ENCODE data around the gene PRKG1.

Gene PRKG1

GRCh38 chr10:52143338-52143737 lies 1069.1 kb downstream of the PRKG1 start:
- Histone ChIP-seq H3K36me3 (replicated peaks; ENCODE audit: low read depth, low read length) (no peaks in the 10 kb centered on the region), H3K4me3 (ENCODE audit: low read length) (no peak overlapping the region), H2AFZ (ENCODE audit: low read depth, low read length) (no peak overlapping the region), H3K9ac (ENCODE audit: low read length) (no peak overlapping the region), H3K4me2 (ENCODE audit: low read length) (no peak overlapping the region), H3K4me1 (ENCODE audit: low read length) (no peaks in the 10 kb centered on the region), H3K79me2 (ENCODE audit: low read length) (no peaks in the 10 kb centered on the region), H4K20me1 (ENCODE audit: insufficient read depth, low read length) (no peaks in the 10 kb centered on the region), H3K27me3 (ENCODE audit: low read depth, low read length) (no peaks in the 10 kb centered on the region), H3K27ac (ENCODE audit: low read length) (no peak overlapping the region), H3K9me3 (ENCODE audit: insufficient read depth, low read length) (no peaks in the 10 kb centered on the region)
- TF ChIP-seq EZH2phosphoT487 (IDR thresholded peaks at IDR 0.05; ENCODE audit: low read depth) (no peak), CTCF (IDR thresholded peaks at IDR 0.05; ENCODE audit: low read depth, low read length) (no peak)

- no peak overlapping the region for H3K4me3 ChIP-seq (ENCODE audit: low read length)
- no peak for TF ChIP-seq EZH2phosphoT487 (IDR thresholded peaks at IDR 0.05; ENCODE audit: low read depth)
- TF ChIP-seq CTCF (IDR thresholded peaks at IDR 0.05; ENCODE audit: low read depth, low read length): no peak
Observed at GRCh38 chr10:52145636-52146035, 1071.3 kb downstream of the PRKG1 start.

GRCh38 chr10:52146766-52147165 lies 1072.5 kb downstream of the PRKG1 start:
- Histone ChIP-seq H3K4me1 (ENCODE audit: low read length) (no peaks in the 10 kb centered on the region), H2AFZ (ENCODE audit: low read depth, low read length) (no peak overlapping the region), H4K20me1 (ENCODE audit: insufficient read depth, low read length) (no peaks in the 10 kb centered on the region), H3K79me2 (ENCODE audit: low read length) (no peaks in the 10 kb centered on the region), H3K9me3 (ENCODE audit: insufficient read depth, low read length) (no peaks in the 10 kb centered on the region), H3K27ac (ENCODE audit: low read length) (no peak overlapping the region), H3K4me2 (ENCODE audit: low read length) (no peak overlapping the region), H3K4me3 (ENCODE audit: low read length) (no peak overlapping the region), H3K27me3 (ENCODE audit: low read depth, low read length) (no peaks in the 10 kb centered on the region), H3K9ac (ENCODE audit: low read length) (no peak overlapping the region), H3K36me3 (replicated peaks; ENCODE audit: low read depth, low read length) (no peaks in the 10 kb centered on the region)
- no peak for TF ChIP-seq EZH2phosphoT487 (IDR thresholded peaks at IDR 0.05; ENCODE audit: low read depth)
- no peak for TF ChIP-seq CTCF (IDR thresholded peaks at IDR 0.05; ENCODE audit: low read depth, low read length)

More at GRCh38 chr10:52145636-52146035, 1071.3 kb downstream of the PRKG1 start:
- no peaks in the 10 kb centered on the region for H3K4me1 ChIP-seq (ENCODE audit: low read length)
- no peak overlapping the region for H3K27ac ChIP-seq (ENCODE audit: low read length)
- H3K27me3 ChIP-seq (ENCODE audit: low read depth, low read length): no peaks in the 10 kb centered on the region
- H2AFZ ChIP-seq (ENCODE audit: low read depth, low read length): no peak overlapping the region
- no peak overlapping the region for H3K9ac ChIP-seq (ENCODE audit: low read length)
- no peaks in the 10 kb centered on the region for H3K36me3 ChIP-seq (replicated peaks; ENCODE audit: low read depth, low read length)
- H3K9me3 ChIP-seq (ENCODE audit: insufficient read depth, low read length): no peaks in the 10 kb centered on the region
- no peaks in the 10 kb centered on the region for H3K79me2 ChIP-seq (ENCODE audit: low read length)
- no peaks in the 10 kb centered on the region for H4K20me1 ChIP-seq (ENCODE audit: insufficient read depth, low read length)
- H3K4me2 ChIP-seq (ENCODE audit: low read length): no peak overlapping the region

- H3K36me3 ChIP-seq (replicated peaks; ENCODE audit: low read depth, low read length): no peaks in the 10 kb centered on the region
- no peak overlapping the region for H3K9ac ChIP-seq (ENCODE audit: low read length)
- H3K4me3 ChIP-seq (ENCODE audit: low read length): no peak overlapping the region
- no peaks in the 10 kb centered on the region for H3K4me1 ChIP-seq (ENCODE audit: low read length)
- no peaks in the 10 kb centered on the region for H4K20me1 ChIP-seq (ENCODE audit: insufficient read depth, low read length)
- H3K9me3 ChIP-seq (ENCODE audit: insufficient read depth, low read length): no peaks in the 10 kb centered on the region
- no peak overlapping the region for H3K27ac ChIP-seq (ENCODE audit: low read length)
- H3K27me3 ChIP-seq (ENCODE audit: low read depth, low read length): no peaks in the 10 kb centered on the region
- TF ChIP-seq CTCF (IDR thresholded peaks at IDR 0.05; ENCODE audit: low read depth, low read length) (no peak), EZH2phosphoT487 (IDR thresholded peaks at IDR 0.05; ENCODE audit: low read depth) (no peak)
- H3K4me2 ChIP-seq (ENCODE audit: low read length): no peak overlapping the region
- H3K79me2 ChIP-seq (ENCODE audit: low read length): no peaks in the 10 kb centered on the region
- no peak overlapping the region for H2AFZ ChIP-seq (ENCODE audit: low read depth, low read length)
Observed at GRCh38 chr10:52170776-52171175, 1096.5 kb downstream of the PRKG1 start.

All from OCI-LY3 (cell line).